ENCODE results near the gene TOM1.

TOM1 gene

DNA sequence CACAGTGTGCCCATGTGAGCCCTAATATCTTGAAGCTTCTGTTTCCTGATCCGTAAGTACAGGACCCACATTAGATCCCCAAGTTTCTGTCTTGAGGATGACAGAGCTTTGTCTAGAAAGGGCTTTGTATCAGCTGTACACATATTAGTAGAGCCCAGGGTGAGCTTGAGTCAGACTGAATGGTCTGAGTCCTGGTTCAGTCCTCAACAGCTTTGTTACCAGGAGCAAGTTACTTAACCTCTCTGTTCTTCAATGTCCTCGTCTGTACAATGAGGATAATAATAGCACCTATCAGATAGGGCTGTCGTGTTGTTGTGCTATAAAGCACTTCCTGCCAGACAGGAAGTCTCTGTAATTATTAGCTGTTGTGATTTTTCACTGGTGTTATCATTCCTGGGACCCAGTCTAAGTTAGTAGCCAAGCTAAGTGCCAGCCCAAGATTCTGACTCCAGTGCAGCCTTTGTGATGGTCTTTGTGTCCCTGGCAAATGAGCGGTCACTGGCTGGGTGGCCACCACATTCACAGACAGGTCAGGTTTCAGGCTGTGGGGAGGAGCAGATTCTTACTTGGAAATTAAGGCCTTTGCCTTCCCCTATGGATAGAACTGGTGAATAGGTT is 6.8 kb downstream of the TOM1 start:
- DNase-seq (ENCODE audit: extremely low read depth in 1 of 2, low read depth in 1 of 2), result no peak

DNA sequence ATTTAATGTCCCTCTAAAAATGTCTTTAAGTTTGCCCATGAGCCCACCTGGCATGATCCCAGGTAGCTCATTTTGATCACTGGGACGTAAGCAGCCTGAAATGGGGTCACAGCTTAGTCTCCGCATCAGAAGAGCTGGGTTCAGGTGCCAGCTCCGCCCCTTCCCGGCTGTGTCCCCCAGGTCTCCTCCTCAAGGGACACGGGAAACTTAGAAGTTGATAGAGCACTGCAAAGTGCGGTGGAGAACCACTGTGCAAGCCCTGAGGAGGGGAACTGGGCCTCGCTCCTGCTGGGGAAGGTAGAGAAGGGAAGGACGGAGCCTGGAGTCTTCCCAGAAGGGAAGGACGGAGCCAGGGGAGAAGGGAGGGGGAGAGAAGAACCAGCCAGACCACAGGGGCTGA is 7.7 kb downstream of the TOM1 start:
- DNase-seq (ENCODE audit: extremely low read depth in 1 of 2, low read depth in 1 of 2), result no peak

DNA sequence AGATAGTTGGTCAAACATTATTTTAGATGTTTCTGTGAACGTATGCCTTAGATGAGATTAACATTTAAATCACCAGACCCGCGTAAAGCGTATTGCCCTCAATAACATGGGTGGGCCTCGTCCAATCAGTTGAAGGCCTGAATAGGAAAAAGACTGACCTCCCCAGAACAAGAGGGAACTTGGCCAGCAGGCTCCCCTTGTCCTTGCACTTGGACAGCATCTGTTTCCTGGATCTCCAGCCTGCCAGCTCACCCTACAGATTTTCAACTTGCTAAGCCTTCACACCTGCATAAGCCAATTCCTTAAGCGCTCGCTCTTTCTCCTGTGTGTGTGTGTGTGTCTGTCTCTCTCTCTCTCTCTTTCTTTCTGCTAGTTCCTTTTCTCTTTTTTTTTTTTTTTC is 8.2 kb downstream of the TOM1 start:
- DNase-seq (ENCODE audit: extremely low read depth in 1 of 2, low read depth in 1 of 2), result no peak

DNA sequence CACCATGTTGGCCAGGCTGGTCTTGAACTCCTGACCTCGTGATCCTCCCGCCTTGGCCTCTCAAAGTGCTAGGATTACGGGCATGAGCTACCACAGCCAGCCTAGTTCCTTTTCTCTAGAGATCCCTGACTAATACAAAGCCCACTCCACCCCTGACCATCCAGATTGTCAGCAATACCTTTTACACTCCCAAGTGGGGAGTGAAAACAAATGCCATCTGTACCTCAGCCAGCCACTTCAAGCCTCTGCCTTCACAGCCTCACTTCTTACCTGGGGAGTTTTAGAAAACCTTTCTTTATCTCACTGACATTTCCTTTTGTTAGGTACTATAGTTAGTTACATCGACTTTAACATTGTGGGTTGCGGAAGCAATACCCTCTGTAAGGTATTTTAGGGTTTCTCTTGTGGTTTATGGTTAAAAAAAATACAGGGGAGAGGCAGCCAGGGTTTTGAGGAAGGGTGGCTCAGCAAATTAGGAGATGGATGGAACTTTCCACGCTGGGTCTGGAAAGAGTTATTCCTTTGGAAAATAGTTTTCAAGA is 8.9 kb downstream of the TOM1 start:
- DNase-seq (ENCODE audit: extremely low read depth in 1 of 2, low read depth in 1 of 2), result no peak

DNA sequence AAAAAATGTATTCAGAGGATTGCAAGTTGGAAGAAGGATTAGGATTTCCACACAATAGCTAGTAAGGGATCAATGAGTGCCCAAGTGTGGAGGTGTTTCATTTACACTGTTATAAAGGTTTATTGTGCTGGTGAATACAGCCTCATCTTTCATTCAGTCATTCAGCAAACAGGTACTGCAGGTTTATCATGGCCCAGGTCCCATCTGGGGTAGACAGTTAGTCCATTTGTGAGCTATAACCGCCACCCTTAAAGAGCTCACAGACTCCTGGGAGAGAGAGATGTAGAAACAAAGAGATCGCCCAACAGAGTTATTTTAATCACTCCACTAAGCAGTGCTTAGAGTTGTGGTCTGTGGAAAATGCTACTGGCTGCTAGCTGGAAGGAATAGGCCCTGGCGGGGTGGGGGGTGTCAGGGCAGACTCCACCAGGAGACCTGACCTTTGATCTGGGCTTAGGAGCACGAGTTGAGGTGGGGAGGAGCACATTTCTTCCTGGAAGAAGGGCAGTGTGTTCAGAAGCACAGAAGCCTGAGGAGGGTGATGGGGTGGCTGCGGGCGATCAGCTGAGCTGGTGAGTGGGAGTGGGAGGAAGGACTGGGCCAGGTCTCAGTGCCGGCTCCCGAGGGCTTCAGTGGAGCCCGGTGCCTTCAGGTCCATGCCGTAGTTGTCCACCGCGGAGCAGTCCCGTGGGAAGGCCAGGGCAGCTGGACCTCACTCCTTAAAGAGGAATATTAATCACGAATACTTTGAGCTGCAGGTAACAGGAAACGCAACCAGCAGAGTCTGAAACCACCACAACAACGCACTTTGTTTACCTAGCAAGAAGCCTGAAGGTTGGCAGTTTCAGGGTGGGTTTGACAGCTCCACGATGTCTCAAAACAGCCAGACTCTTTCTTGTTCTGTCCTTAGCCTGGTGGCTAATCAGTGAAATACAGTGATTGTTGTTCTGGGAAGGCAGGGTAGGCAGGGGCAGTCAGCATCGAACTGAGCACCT is 11.2 kb downstream of the TOM1 start:
- DNase-seq (ENCODE audit: extremely low read depth in 1 of 2, low read depth in 1 of 2), result no peak

DNA sequence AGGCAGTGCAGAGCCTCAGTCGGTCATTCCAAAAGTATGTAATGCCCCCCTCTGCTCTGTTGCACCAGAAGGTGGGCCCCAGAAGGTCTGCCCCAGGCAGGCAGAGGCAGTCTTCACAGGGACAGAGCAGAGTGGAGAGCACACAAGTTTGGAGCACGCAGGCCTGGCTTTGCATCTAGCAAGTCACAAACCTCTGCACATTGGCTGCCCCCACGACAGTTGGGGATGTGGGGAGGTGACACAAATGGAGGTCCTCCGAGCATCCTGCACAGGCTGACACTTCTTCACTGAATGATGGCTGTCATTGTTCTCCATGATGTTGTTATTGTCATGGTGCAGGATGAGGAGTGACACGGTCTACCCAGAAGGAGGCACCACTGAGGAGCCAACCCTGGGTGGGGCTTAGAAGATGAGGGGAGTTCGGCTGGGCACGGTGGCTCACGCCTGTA is 11.9 kb downstream of the TOM1 start:
- no peak for DNase-seq (ENCODE audit: extremely low read depth in 1 of 2, low read depth in 1 of 2)

DNA sequence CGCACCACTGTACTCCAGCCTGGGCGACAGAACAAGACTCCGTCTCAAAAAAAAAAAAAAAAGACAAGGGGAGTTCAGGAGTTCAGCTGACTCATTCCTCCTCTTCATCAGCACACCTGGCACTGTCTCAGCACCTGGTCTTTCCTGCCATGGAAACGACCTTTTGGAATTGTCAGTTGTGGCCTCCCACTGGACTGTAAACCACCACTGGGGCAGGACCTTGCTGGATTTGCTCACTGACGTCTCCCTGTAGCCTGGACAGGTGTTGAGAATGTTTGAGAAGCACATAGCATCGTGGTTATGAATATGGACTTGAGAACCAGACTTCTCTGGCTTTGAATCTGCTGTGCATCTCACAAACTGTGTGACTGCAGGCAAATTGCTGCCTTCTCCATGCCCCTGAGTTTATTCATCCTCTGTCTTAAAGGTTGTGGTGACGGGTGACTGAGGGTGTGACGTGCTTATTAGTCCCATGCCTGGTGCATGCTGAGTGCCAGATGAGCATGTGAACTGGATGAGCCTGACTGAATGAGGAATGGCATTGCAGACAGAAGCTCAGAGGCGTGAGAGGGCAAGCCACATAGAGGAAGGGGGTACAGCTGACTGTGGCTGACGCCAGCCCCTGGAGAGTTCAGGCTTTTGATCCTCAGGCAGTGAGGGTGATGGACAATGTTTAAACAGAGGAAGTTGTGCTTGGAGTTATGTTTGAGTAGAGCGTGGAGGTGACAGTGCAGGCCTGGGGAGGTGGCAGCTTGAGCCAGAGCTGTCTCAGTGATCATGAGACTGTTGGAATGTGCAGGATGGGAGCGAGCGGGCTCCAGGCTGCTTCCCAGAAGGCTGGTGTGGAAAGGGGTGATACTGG is 12.7 kb downstream of the TOM1 start:
- no peak for DNase-seq (ENCODE audit: extremely low read depth in 1 of 2, low read depth in 1 of 2)

DNA sequence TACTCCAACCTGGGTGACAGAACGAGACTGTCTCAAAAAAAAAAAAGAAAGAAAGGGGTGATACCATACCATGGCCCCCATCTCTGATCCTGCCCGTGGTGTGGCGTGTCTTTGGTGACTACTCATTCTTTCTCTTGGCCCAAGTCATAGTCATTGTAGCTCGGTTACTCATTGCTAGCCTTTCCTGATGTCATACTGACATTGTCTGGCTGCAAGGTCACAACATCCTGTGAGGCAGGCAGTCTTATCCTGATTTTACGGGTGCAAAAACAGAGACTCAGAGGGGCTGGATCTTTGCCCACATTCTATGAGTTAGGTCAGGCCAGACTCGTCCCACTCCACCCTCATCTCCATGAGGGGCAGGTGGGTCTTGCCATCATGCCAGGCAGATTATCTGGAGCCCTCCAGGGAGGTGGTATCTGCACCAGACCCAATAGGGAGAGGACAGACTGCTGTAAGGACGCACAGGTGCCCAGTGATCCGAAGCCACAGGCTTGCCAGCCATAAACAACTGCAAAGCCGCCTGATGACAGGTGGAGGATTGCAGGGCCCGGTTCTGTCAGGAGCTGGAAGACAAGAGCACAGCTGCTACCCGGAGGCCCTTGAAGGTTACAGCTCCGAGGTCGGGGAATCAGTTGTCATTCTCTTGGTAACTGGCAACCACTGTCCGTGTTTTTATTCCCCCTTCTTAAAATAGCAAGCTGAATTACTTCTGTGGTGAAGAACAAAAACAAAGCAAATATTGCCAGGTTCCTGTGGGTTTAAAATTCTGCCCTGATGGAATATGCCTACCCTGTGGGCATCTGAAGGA is 13.8 kb downstream of the TOM1 start:
- peak in 1 of 2 donors; percentile 48 for DNase-seq (ENCODE audit: extremely low read depth in 1 of 2, low read depth in 1 of 2)

DNA sequence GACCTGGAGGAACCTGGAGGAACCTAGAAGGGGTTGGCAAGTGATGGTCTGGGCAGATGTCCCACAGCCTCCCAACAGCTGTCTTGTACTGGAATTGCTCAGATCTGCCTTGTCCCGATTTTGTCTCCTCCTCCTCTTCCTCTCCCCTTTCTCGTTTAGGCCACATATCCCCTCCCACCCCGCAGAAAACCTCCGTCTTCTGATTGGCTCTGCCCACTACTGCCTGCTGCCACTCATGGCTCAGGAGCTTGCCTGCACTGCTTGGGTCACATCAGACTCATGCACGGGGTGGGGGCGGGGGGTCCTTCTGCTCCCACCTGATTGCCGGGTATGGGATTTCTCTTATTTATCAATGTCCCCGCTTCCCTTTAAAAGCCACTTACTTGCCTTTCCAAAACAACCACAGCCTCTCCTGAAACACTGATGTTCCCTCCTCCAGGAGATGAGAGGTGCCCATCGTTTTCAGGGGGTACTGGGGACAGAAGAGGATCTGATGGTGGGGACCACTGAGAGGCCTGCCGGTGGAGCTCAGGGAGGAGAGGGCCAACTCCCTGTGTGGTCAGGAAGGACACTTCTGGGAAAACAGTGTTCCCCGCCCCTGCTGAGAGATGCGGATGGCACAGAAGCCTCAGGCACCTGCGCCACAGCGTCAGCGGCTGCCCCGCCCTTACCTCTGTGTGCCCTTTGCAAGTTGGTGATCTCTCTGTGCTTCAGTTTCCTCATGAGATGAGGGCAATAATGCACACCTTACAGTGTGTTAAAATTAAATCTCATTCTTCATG is 14.7 kb downstream of the TOM1 start:
- DNase-seq (ENCODE audit: extremely low read depth in 1 of 2, low read depth in 1 of 2), result no peak

DNA sequence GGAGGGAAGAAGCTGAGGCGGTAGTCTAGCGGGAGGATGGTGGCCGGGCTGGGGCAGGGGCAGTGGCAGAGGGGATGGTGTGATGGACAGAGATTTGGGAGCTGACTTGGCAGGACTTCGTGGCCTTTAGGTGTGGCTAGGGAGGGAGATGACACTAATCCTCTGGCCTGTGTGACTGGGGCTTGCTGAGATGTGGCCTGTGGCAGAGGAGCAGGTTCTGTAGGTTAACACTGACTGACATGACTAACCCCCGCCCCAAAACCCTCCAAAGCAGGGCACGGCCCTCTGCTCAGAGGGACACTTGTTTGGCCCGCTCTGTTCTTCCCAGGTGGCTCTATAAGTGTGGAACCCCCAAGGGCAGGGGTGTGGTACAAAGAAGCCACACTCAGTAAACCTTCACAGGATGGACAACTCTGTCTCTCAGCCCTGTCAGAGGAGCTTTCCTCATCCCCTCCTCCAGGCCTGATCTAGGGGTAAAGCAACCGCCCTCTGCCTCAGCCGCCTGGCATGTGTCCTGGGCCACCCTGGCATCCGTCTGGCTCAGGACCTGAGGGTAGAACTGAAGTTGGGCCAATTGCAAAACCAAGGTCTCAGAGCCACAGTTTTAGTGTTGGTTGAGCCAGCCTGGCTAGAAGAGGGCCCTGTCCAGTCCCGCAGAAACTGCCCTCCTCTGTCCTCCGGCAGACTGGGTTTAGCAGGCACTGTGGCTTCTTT is 15.6 kb downstream of the TOM1 start:
- no peak for DNase-seq (ENCODE audit: extremely low read depth in 1 of 2, low read depth in 1 of 2)

DNA sequence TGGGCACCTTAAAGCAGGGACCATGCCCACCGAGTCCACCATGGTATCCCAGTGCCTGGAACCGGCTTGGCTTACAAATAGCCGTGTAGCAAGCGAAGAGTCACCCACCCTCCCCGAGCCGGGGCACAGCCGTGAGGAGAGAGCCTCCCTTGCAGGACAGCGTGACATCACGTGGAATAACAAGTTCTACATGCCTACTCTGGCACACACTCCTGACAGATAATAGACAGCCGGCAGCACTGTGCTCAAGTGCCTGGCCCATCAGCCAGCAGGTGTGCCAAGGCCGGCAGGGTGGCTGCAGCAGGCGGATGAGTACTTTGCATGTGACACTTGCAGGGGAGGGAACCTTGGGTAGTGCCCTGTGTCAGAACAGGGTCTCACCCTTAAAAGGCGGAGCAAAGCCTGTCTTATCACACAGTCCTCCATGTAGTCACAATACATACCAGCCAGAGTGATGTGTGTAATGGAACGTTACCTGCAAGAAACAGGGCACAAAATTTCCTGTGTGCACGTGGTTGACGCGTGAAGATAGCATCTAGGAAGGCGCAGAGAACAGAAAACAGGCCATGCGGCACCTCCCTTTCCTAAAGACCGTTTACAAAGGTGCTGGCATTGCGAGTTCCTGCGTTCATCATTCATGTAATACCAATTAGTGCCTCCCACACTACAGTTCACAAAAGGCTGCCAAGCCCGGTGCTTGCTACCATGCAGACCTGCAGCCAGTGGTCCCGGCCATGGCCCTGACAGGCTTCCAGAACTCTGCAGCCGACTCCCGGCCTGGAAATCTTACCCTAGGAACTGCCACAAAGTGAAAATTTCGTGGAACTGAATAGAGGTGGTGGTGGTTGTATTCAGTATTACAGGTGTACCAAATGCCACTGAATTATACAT is 16.4 kb downstream of the TOM1 start:
- DNase-seq (ENCODE audit: extremely low read depth in 1 of 2, low read depth in 1 of 2), result no peak

DNA sequence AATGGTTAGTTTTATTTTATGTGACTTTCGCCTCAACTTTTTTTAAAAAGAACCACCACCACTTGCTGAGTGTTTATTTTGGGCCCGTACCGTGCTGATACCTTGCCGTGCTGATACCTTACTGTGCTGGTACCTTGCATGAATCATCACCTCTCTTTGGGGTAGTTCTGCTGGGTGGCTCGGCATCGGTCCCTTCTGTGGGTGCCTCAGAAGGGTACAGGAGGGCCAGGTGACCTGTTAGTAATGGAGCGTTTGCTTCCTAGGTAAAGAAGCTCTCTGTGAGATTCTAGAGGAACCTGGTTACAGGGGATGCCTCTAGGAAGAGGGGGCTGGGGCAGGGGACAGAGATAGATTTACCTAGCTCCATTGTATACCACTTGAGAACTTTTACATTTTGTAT is 17.1 kb downstream of the TOM1 start:
- DNase-seq (ENCODE audit: extremely low read depth in 1 of 2, low read depth in 1 of 2), result no peak

DNA sequence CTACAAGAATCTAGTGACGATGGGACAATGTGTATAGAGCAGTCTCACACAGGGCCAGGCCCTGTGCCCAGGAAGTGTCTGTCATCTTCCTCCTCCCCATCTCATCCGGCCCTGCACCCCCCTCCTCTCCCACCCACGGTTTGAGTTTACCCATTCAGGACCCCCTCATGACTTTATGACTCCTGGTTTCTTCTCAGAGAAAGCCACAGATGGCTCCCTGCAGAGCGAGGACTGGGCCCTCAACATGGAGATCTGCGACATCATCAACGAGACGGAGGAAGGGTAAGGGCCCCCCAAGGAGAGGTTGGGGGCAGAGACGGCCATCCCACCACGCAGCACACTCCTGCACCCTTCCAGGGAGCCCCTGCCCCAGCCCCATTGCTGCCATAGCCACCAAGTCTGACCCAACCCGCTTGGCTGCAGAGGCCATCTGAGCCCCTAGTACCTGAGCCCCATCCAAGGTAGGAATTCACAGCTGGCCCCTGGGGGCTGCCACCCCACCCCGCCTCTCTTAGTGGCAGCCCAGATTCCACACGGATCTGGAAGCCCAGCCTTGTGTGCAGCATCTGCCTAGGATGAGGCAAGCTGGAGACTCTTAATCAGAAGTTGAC is 18.1 kb downstream of the TOM1 start:
- no peak for DNase-seq (ENCODE audit: extremely low read depth in 1 of 2, low read depth in 1 of 2)

DNA sequence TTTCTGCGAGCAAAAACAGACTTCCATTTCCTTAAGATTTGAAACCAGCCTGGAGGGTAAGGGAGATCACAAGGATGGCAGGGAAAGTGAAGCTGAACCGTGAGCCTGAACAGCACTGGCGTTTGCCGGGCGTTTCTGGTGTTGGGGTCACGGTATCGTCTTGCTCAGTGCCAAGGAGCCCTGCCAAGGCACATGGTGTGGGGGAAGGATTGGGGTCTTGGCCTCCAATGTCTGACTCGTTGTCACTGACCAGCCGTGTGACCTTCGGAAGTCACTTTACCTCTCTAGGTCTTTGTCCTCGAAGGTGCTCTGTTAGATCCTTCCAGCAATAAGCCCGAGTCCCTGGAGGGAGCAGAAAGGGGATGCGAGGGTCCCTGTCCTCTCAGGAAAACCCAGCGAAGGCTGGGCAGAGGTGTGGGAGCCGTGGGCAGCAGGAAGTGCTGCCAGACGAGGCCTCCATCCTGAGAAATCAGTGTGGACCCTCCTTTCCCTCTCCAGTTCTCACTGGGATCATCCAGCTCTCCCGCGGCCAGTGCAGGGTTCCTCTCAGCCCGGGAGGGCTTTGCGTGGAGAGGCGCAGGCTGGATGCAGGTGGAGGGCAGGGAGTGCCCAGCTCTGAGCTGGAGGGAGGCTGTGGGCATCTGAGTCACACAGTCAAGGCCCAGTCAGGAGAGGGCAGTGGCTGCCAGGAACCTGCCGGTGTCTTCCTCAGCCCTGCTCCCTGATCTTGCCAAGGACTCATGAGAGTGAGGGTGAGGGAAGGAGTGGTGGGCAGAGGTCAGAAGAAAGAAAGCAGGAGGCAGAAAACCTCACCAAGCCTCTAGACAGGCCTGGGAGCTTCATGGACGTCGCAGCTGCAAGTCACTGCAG is 18.9 kb downstream of the TOM1 start:
- no peak for DNase-seq (ENCODE audit: extremely low read depth in 1 of 2, low read depth in 1 of 2)

DNA sequence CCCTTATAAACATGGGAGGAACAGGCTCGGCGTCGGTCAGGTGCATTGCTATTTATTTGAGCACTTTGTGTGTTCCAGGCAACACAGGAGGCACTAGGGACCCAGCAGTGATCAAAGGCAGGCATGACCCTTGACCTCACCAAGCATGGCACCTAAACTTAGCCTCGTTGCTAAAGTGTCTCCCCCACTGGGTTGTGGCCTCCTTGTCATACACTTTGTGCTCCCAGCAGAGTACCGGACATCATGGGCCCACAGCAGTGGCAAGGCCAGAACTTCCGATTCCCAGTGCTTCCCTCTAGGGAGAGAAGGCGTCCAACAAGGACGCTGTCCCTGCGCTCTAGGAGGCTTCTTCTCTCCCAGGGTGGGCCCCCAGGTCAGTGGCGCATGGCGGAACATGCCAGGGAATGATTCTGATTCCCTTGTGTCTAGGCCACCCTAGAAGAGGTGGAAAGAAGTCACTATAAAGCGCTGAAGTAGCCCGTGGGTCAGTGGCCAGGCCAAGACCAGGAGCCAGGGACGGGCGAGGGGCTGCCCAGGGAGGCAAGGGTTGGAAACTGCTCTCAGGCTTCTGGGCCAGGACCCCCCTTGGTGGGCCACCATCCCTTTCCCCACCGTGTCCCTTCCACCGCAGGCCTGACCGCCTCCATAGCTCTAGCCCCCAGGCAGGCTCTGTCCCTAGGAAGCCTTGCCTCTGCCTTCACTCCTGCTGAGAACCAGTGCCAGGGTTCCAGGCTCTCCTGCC is 19.7 kb downstream of the TOM1 start:
- DNase-seq (ENCODE audit: extremely low read depth in 1 of 2, low read depth in 1 of 2), result no peak

DNA sequence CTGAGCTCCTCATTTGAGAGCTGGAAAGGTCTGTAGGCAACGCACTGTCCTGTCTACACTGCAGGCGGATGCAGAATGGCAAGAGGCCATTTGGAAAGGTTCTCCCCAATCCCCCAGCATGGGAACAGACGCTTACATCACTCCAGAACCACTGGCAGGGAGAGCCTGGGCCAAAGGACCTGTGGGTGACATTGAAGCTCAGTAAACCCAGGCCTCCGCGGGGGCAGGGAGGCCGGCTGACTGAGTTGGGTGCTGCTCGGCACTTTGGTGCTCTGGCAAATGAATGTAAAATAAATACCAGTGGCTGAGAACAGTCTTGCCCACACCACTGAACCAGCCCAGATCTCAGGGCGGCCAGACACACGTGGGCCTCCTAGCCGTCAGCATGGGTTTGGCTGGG is 22.4 kb downstream of the TOM1 start:
- no peak for DNase-seq (ENCODE audit: extremely low read depth in 1 of 2, low read depth in 1 of 2)
